ENCODE results near the gene NINL. TPM values are rescaled to one million over a fixed set of nuclear protein-coding genes. Genes with fewer than 3 reads are reported as not detected.

Gene NINL
- total RNA-seq, 1 donor from 2014 or later, result 1.8 TPM

GRCh38 chr20:25408890-25409289 is 176.4 kb downstream of the NINL start:
- no peak for TF ChIP-seq CTCF (IDR thresholded peaks at IDR 0.05)
- Mint-ChIP-seq H3K4me1 (peaks cover 17% of the 10 kb centered on the region), H3K27ac (no peak overlapping the region)

GRCh38 chr20:25408170-25408547 is 177.2 kb downstream of the NINL start:
- intact Hi-C loops (cut with micrococcal nuclease), result no loop called here
- Mint-ChIP-seq H3K9me3 (peaks cover 5% of the 10 kb centered on the region), H3K4me3 (peak overlapping the region; percentile 91), H3K36me3 (ENCODE audit: low read depth) (peaks cover 3% of the 10 kb centered on the region), H3K4me1 (peaks cover 17% of the 10 kb centered on the region), H3K27ac (peak overlapping the region; percentile 15), H3K27me3 (no peaks in the 10 kb centered on the region)
- ATAC-seq (ENCODE audit: low read depth) (no peak), DNase-seq (no peak)
- ChIA-PET CTCF (interaction anchor here (1.8 to 3.7 kb wide), 2 partner anchors 9 to 113 kb away, joined by 9 to 17 read pairs; no protein-coding TSS in a partner anchor), POLR2A (interaction anchor here (1.1 to 1.5 kb wide), 3 partner anchors 17 to 350 kb away, joined by 3 to 13 read pairs (median 7); partner anchors contain the start of genes ABHD12 and ACSS1)
- no peak for TF ChIP-seq CTCF (IDR thresholded peaks at IDR 0.05)

More at GRCh38 chr20:25408890-25409289, 176.4 kb downstream of the NINL start:
- Mint-ChIP-seq H3K27me3 (no peaks in the 10 kb centered on the region), H3K36me3 (ENCODE audit: low read depth) (peaks cover 3% of the 10 kb centered on the region), H3K9me3 (peaks cover 1% of the 10 kb centered on the region), H3K4me3 (no peak overlapping the region)
- POLR2A ChIA-PET, result no interaction called here
- CTCF ChIA-PET, result interaction anchor here (1.1 to 3.7 kb wide), 3 partner anchors 10 to 413 kb away, joined by 3 to 17 read pairs (median 9); no protein-coding TSS in a partner anchor
- no peak for ATAC-seq (ENCODE audit: low read depth)
- DNase-seq, result no peak
- intact Hi-C loops (cut with micrococcal nuclease), result no loop called here

GRCh38 chr20:25407311-25408169 is 177.8 kb downstream of the NINL start, which contains the start of gene GINS1:
Gene GINS1 (plus strand): TSS chr20:25407673. CDS start chr20:25407821, 148 bp downstream.
- TF ChIP-seq CTCF (IDR thresholded peaks at IDR 0.05), result no peak
- Mint-ChIP-seq H3K27ac (peak within 1 kb of the TSS; percentile 76), H3K9me3 (peaks cover 8% of the 10 kb centered on the region), H3K4me1 (peaks cover 17% of the 10 kb centered on the region), H3K27me3 (no peaks in the 10 kb centered on the region), H3K4me3 (peak within 1 kb of the TSS; percentile 91), H3K36me3 (ENCODE audit: low read depth) (peaks cover 3% of the 10 kb centered on the region)
- ChIA-PET CTCF (interaction anchor here (1.8 to 3.7 kb wide), 2 partner anchors 8 to 112 kb away, joined by 9 to 17 read pairs; no protein-coding TSS in a partner anchor), POLR2A (interaction anchor here (0.7 to 1.5 kb wide), 6 partner anchors 15 to 349 kb away, joined by 3 to 13 read pairs (median 3); partner anchors contain the start of genes ABHD12 and ACSS1)
- ATAC-seq (ENCODE audit: low read depth), result peak; percentile 93
- intact Hi-C loops (cut with micrococcal nuclease), result loop anchor here (1.0 to 2.0 kb wide), 3 partner anchors 17 to 289 kb away; partner anchors contain the start of genes ABHD12, NANP and ZNF337
- DNase-seq, result peak; percentile 70

Other genes starting within 250 kb of the NINL start
- gene ABHD12, start 194.7 kb downstream of the NINL start, total RNA-seq, result 16.1 and 16.3 TPM in 2 replicates
- gene GINS1, start 177.9 kb downstream of the NINL start, total RNA-seq, result 2.9 and 5.4 TPM in 2 replicates
- gene NANP, start 38.5 kb upstream of the NINL start, total RNA-seq, result 2.3 and 2.7 TPM in 2 replicates
- 13.5 and 15.5 TPM in 2 replicates for gene ZNF337, start 111.3 kb upstream of the NINL start, total RNA-seq